NCI-H1436 (cell line): ENCODE results near the gene PPM1K.
A peak's percentile ranks its signal among the peaks of the same experiment; 100 is the strongest.

Source experiments
- DNase-seq: peaks from one replicate; lab custom pipeline; 2025; lab: John Stamatoyannopoulos, UW

Gene PPM1K

DNA sequence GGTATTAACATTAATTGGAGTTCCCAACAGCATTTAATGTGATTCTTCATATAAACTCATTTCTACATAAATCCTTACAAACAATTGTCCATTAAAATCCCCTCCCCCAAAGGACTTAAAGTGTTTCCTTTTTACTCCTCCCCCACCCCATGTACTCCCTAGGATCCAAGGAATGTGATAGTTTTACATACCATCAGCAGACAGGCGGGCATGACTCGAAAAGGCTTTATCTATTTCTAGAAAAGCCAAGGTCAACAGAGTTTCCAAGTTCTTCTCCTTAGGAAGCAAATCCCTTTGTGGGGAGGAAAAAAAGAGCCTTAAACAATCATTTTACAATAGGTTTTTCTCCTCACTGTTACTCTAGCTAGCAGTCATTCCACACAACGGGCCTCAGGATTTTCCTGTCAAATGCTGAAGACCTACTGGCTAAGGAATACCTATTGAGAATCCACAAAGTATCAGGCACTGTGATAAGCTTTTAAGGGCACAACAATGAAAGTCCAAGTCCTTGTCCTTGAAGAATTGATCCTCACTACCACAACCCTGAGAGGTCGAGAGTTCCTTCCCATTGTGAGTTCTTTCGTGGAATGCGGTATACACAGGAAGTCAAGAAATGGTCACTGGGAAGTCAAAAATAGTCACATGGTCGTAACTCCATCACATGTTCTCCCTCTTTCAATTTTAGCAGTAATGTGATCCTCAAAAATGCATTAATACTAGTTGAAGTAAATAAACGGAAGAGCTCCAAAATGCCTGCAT is 7.2 kb downstream of the PPM1K start:
- no peak for DNase-seq

DNA sequence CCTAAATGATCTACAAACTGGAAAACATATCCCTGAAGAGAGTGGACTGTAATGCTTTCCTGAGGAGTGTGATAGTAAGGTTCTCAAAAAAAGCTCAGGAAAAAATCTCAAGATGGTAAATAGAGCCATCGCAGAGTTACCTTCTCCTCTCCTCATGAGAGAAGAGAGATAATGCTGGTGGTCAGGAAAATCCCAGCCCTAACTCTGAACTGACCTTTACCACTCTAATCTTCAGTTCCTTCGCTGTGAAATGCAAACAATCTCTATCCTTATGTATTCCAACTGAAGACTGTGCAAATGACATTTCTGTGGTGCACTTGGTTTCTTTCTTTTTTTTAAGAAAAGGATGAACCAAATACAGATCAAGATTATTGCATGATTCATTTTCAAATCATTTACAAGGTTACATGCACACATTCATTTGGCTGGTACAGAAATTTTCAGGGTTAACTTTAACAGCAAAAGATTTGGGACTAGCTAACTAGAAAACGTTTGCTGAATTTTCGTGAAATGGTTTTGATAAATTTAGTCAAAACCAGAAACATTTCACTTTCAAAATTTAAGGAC is 8.3 kb downstream of the PPM1K start:
- DNase-seq: no peak

DNA sequence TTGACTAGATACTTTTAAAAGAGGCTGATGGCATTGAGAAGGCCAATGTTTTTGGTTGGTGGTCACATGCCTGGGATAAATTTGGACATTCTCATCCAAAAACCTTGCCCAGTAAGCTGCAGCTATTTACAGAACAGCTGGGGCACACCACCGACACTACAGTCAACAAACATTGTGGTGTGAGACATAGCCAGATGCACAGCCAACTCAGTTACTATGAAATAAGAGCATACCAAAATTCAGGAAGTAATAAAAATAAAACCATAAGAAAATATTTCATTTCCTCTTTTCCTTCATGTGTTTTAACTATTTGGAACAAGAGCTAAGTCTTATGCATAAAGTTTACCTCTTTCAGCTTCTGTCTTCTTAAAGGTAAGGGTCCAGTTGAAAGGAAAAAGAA is 8.8 kb downstream of the PPM1K start:
- DNase-seq: no peak

DNA sequence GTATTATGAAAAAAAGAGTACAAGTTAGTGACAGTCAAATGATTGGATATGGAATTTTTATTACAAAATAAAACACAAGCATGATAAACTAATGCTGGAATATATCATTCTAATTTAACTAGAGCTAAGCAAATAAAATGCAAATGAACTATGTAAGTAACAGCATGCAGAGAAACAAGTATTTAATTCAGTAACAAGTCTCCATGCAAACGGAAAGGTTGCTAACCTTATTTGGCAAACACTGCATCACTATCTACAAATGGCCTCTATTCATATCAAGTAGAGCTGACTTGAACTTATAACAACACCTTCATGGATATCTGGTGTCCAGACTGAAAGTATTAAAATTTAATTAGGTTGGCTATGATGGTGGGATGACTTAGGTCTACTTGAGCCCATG is 15.4 kb downstream of the PPM1K start:
- no peak for DNase-seq

DNA sequence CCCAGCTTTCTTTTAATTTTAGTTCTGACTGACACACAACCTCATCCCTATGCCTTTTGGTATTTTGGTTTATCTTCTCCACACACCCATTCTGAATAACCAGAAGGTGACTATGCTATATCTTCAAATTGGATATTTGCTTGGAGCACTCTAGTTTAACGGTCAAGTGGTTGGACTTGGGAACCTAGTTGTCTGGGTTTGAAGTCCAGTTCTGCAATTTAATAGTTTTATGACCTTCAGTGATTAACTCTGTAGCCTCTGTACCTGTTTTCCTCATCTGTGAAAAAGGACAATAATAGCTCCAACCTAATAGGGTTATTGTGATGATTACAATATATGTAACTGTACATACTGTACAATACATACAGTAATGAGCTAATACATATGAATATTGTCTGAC is 20.0 kb downstream of the PPM1K start:
- no peak for DNase-seq

DNA sequence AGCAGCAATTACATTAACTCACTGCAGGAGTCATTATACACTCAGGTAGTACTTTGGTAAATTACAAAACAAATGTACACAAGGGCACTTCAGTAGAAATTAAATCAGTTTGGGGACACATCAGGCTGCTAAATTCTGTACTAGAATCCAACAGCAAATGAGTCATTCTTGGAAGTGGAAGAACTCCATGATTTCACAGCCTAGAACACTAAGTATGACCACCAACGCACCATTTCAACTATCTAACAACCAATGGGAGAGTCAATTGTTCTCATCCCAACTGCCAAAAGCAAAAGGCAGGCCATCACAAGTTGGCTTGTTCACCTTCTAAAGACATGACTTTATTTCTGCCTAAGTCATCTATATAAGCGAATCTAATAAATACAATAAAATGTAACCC is 26.6 kb downstream of the PPM1K start:
- no peak for DNase-seq

DNA sequence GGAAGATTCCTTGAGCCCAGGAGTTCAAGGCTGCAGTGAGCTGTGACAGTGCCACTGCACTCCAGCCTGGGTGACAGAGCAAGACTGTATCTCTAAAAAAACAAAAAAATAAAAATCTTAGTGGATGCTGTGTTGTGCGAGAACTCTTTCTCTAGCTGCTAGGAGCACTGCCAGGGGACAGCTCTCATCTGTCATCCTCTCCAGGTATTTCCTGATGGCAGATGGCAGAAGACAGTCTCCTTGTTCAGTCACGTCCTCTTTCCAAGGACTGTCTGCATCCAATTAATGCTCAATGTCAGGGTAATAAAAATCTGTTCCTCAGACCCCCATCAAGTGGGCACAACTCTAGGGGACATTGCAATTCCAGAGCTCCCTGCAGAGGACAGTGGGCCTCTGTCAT is 29.2 kb downstream of the PPM1K start:
- DNase-seq: no peak

DNA sequence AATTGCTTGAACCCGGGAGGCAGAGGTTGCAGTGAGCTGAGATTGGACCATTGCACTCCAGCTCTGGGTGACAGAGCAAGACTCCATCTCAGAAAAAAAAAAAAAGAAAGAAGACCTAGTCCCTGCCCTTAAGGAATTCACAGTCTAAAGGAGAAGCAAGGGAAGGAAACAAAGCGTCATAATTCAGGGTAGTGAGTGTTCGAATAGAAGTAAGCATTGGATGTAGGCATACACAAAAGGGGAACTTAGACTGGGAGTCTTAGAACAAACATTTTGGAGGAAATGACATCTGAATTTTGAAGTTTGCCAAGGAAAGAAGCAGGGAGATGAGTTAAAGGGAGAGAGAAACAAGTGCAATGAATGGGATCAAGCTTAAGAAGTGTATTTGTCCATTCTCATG is 32.4 kb downstream of the PPM1K start:
- no peak for DNase-seq

DNA sequence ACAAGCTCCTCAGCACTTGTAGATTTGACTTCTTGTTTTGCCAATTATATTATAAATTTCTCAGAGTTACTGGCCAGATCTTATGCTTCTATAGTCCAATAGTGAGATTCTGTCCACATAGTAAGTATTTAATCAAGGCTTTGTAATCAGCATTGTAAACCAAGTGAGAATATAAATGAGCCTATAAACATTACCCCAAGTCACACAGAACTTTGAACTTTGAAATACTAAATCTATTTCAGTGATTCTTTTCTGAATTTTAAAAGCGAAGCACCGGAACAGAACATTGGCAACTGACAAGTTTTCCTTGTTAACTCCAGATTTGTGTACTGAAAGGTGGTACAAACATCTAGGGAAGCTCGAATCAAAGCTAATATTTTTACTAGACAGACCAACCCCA is 37.2 kb downstream of the PPM1K start:
- DNase-seq: no peak

DNA sequence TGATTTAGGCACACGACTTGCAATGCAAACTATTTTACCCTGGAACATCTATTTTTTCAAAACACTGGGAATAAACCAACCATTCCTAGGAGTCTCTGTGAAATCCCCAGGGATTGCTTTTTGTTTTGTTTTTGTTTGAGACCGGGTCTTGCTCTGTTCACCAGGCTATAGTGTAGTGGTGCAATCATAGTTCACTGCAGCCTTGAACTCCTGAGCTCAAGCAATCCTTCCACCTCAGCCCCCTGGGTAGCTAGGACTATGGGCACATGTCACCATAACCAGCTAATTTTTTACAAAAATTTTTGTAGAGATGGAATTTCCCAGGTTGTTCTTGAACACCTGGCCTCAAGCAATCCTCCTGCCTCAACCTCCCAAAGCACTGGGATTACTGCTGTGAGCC is 37.8 kb downstream of the PPM1K start:
- DNase-seq: no peak

DNA sequence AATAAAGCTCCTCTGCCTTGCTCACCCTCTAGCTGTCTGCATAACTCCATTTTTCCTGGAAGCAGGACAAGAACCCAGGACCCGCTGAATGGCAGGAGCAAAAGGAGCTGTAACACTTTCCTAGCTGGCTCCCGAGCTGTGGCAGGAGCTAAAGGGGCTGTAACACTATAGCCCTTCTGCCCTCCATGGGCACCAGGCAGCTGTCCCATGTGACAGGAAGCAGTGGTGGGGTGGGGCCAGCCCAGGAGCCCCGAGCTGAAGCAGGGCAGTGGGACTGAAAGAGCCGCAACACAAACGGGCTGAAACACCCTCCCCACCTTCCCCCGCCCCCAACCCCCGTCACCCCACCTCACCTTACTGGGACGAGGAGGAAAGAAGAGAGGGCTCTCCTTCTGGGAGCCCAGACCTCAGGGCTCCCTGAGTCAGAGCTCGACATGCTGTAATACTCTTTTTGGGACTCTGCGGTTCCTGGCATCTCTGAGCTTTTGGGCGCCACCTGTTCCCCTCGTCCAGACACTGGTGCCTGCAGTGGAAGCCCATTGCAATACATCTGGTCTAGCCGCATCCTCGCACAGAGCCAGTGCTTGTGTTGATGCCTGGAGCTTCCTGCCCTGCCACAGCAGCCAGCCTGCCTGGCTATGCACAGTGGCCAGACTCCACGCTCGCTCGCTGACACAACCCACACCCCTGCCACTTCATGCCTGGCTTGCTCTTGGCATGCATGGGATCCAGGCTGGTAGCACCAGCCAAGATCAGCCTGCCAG is 39.4 kb downstream of the PPM1K start:
- DNase-seq: no peak

DNA sequence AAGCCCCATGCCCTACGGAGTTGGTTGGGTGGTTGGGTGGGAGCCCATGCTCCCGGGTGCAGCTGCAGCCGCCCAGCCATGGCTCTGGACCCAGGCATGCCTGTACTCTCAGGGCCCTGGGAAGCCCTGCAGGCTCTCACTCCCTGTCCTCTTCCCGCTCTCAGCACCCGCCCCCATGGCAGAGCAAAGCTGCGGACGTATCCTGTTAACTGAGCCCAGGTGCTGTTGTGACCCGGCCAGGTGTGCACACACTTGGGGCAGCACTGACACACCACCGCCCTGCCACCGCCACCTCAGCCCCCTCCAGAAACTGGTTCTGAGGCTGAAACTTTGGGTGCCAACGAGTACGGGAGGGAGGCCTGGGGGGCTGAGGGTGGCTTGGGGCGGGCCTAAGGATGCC is 40.3 kb downstream of the PPM1K start:
- no peak for DNase-seq

DNA sequence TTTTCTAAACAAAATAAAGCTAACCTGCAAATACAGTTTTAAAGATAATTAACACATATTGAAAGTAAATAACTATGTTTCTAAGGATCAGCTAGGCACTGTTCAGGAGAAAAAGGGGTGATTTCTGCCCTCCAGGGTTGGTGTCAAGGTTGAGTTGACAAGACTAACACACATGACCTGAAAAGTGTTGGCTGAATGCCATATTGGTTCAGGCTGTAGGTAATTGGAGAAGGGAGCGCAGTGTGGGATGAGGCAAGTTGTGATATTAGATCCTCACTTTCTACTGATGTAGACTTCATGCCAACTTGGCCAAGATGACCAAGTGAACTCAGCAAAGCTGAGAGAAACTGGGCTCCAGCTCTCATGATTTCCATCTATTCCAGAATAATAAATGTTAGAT is 42.2 kb downstream of the PPM1K start:
- no peak for DNase-seq

DNA sequence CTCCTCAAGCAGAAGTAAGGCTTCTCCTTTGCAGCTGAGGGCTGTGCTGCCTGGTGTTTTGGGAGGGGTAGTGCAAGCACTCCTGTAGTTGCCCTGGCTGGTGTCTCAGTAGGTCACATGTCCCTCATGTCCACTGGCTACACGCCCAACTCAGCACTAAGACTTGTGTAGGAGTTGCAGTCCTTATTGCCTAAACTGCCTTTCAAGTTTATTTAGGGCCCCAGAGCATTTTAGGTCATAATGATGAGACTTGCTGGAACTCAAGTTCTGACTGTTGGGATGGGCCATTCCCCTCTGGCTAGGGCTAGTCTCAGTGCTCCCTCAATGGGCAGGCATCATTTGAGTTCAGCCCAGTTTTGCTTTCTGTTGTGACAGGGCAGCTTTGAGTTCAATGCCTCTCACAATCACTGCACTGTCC is 44.1 kb downstream of the PPM1K start:
- no peak for DNase-seq

DNA sequence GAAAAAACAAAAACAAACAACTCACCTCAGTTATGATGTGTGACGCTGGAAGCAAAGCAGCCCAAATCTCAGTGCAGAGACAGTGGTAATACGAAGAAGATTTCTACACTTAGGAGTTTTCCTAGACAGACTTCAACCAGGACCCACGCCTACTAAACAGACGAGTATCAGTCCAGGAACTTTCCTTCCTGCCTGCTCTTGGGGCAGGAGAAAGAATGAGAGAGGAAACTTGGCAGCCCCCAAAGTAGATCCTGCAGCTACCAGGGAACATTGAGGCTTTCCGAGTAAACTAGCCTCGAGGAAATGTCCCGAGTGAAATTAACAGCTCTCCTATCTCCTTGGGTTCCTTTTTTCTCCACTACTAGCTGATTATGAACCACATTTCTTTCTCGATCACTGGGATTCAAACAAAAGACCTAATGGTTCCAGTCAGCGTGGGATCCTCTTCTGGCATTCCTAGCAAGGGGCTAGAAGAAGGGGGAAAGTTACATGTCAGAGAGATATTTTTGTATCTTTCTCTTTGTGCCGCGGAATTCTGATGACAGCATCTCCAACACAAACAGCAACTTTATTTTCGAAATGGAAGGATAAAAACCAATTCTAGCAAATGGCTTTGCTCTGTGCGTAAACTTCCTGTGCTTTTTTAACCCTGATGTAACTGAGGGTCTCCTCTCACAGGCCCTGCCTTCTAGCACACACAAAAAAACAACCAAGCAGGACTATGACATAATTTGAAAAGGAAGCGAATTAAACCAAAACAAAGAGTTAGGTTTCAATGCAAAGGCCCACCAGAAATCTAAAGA is 53.2 kb downstream of the PPM1K start:
- no peak for DNase-seq

DNA sequence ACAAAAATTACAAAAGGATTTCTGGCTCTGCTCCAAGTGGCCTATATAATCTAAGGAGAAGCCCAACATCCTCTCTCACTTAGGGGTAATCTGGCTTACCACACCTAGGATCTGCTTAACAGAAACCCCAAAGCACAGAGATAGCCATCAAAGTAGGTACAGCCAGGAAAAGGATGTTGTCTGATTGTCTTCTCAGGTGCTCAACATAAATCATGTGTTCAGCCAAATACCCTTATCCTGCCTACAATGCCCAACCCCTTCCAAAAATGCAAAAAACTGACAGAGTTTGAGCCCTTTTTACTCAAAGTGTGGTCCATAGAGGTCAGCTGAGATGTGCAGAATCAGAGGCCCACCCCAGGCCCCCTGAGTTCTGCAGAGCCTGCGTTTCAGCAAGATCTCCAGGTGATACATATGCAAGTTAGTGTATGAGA is 53.9 kb downstream of the PPM1K start:
- DNase-seq: no peak

DNA sequence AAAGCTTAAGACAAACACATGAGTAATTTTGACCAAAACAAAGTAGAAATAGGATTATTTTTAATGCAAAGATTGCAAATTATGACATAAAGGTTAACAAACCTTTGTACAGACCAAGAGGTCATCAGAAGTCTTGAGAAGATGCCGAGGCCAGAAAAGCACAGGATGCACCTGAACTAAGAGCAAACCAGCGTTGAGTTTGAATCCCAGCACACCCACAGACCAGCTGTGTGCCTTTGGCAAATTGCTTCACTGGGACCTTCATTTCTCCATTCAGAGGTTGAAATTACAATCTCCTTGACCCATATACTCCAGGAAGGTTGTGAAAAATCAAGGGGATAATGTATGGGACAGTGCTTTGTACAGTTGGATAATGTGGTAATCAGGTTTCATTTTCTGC is 56.6 kb downstream of the PPM1K start:
- no peak for DNase-seq

DNA sequence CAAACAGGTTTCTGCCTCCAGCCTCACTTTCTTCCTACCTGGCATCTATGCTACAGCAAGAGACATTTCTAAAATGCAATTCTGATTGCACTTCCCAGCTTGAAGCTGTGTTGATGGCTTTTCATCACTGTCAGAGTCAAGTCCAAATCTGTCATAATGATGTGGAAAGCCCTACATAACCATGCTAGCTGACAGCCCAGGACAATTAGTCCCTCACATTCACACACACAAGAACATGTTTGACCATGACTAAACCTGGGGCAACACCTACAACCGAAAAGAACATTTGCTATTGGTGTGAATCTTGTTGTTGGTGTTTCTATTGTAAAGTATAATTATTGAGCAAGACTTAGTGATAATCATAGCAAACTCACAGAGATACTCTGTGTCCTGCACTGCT is 58.2 kb downstream of the PPM1K start:
- DNase-seq: no peak

DNA sequence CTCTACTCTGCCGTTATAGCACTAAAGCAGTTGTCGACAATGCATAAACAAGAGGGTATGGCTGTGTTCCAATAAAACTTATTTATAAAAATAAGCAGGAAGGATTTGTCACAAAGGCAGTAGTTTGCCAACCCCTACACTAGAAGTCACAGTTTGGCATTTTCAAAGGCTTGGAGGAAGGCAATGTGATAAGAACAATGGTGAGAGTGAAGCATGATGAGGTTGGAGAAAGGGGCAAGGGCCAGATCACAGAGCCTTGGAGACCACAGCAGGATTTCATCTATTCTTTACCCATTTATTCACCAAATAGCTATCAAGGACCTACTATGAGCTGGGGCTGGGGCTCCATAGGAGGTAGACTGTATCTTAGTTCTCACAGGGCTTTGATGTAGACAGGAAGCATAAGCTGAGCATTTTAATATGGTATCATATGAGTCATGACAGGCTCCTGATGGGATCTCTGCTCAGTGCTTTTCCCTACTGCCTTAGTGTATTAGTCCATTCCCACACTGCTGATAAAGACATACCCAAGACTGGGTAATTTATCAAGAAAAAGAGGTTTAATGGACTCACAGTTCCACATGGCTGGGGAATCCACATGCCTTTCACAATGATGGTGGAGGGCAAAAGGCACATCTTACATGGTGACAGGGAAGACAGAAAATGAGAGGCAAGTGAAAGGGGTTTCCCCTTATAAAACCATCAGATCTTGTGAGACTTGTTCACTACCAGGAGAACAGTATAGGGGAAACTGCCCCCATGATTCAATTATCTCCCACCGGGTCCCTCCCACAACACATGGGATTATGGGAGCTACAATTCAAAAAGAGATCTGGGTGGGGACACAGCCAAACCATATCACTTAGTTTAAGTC is 58.9 kb downstream of the PPM1K start:
- no peak for DNase-seq

DNA sequence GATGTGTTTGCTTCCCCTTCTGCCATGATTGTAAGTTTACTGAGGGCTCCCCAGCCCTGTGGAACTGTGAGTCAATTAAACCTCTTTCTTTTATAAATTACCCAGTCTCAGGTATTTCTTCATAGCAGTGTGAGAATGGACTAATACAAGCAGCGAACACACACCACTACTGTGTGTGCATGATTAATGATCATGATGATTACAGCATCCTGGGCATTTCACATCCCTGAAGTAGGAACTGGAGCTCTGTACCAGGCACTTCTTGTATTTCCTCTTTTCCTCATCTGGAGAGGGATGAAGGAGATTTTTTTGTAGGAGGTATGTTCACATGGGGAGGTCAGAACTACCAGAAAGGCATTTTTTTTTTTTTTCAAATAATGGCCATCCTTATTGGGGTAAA is 60.8 kb downstream of the PPM1K start:
- no peak for DNase-seq

DNA sequence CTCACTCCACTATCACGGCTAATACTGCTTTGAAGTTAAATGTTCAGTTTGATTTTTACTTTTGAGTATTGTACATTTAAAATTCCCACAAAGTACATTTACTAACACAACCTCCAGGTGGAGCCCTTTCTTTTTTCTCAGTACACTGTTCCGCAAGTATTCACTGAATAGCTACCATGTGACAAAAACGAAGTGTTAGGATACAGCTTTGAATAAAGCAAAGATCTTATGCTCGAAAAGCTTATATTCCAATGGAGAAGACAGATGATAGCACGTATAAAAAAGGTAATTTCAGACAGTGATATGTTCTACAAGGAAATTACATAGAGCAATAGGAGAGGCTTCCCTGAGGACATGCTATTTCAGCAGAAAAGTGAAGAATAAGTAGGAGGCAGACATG is 65.3 kb downstream of the PPM1K start:
- peak; percentile 36 for DNase-seq

DNA sequence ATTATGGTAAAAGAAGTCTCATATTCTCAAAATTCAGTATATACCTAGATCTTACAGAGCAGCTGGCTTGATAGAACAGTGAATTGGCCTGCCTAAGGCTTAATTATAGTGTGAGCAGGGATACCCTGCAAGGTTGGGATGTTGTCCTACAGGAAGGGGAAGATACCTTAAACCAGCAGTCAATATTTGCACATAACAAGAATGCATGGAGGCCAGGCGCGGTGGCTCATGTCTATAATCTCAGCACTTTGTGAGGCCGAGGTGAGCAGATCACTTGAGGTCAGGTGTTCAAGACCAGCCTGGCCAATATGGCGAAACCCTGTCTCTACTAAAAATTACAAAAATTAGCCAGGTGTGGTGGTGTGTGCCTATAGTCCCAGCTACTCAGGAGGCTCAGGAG is 67.2 kb downstream of the PPM1K start:
- DNase-seq: no peak
